Measurements from ENCODE around the gene ANGPTL8. TPM values are rescaled to one million over a fixed set of nuclear protein-coding genes. Genes with fewer than 3 reads are reported as not detected.
A peak's percentile ranks its signal among the peaks of the same experiment; 100 is the strongest.

Gene ANGPTL8
- total and polyA plus RNA-seq, 8 donors = 0.38 to 2.2 (median 1.4) TPM; not detected in 4

GRCh38 chr19:11205939-11206570 lies 33.4 kb upstream of the ANGPTL8 start:
- no peaks in the 10 kb centered on the region for H3K27me3 ChIP-seq
- TF ChIP-seq CTCF (IDR thresholded peaks at IDR 0.05) = no peak
- FAIRE-seq (no peak), ATAC-seq (peak in 2 of 4 donors; percentile 24 to 37), DNase-seq (no peak)
- peak overlapping the region in 1 of 4 donors; percentile 8 for H3K27ac ChIP-seq
- no peak overlapping the region for H3K4me3 ChIP-seq
- intact Hi-C loops (cut with DNase I) = loop anchor here in 1 of 3 donors (2.0 to 10.0 kb wide), 2 partner anchors 67 to 171 kb away; no protein-coding TSS in a partner anchor
- no peaks in the 10 kb centered on the region for H3K9me3 ChIP-seq
- H3K4me1 ChIP-seq = no peaks in the 10 kb centered on the region
- no peaks in the 10 kb centered on the region for H3K36me3 ChIP-seq
- WGBS, 2 donors = 74% methylated on average over 9 of the region's 9 CpGs

- ATAC-seq (no peak), FAIRE-seq (no peak), DNase-seq (peak in 1 of 6 donors; percentile 67)
- TF ChIP-seq CTCF (IDR thresholded peaks at IDR 0.05) = no peak
- no peaks in the 10 kb centered on the region for H3K4me1 ChIP-seq
- no peak overlapping the region for H3K27ac ChIP-seq
- H3K27me3 ChIP-seq = no peaks in the 10 kb centered on the region
- H3K36me3 ChIP-seq = no peaks in the 10 kb centered on the region
- no peak overlapping the region for H3K4me3 ChIP-seq
- 87 to 96% methylated on average over 37 to 38 of the region's 38 CpGs for WGBS, 2 donors
- intact Hi-C loops (cut with DNase I) = loop anchor here in 1 of 3 donors (10.0 kb wide), 1 partner anchor 174 kb away; no protein-coding TSS in a partner anchor
- H3K9me3 ChIP-seq = no peaks in the 10 kb centered on the region
Observed at GRCh38 chr19:11208561-11209471, 30.6 kb upstream of the ANGPTL8 start.

- ATAC-seq (no peak), DNase-seq (no peak), FAIRE-seq (no peak)
- Histone ChIP-seq H3K4me1 (no peaks in the 10 kb centered on the region), H3K9me3 (no peaks in the 10 kb centered on the region), H3K27me3 (no peaks in the 10 kb centered on the region), H3K36me3 (peaks cover 0 to 7% (median 0%) of the 10 kb centered on the region in 3 donors), H3K27ac (no peak overlapping the region), H3K4me3 (no peak overlapping the region)
- TF ChIP-seq CTCF (IDR thresholded peaks at IDR 0.05) = no peak
- intact Hi-C loops (cut with DNase I) = loop anchor here in 1 of 3 donors (10.0 kb wide), 1 partner anchor 175 kb away; no protein-coding TSS in a partner anchor
- 76 to 81% methylated on average over 2 of the region's 2 CpGs for WGBS, 2 donors
Observed at GRCh38 chr19:11209839-11210655, 29.4 kb upstream of the ANGPTL8 start.

- peaks cover 0 to 12% (median 0%) of the 10 kb centered on the region in 3 donors for H3K36me3 ChIP-seq
- no peaks in the 10 kb centered on the region for H3K4me1 ChIP-seq
- WGBS, 2 donors = 76 to 91% methylated on average over 1 of the region's 1 CpG
- H3K4me3 ChIP-seq = no peak overlapping the region
- DNase-seq (no peak), ATAC-seq (no peak), FAIRE-seq (no peak)
- TF ChIP-seq CTCF (IDR thresholded peaks at IDR 0.05) = no peak
- no peaks in the 10 kb centered on the region for H3K27me3 ChIP-seq
- intact Hi-C loops (cut with DNase I) = no loop called here
- H3K27ac ChIP-seq = no peak overlapping the region
- H3K9me3 ChIP-seq = no peaks in the 10 kb centered on the region
Observed at GRCh38 chr19:11210656-11210928, 28.8 kb upstream of the ANGPTL8 start.
